Globus pallidus (tissue), 1 donor: ENCODE results near the gene PHF21B.

ENCODE experiments used
- DNase-seq: peaks from one replicate; pipeline ENCODE4 v3.0.0-alpha.2; 2015; ENCODE audit warnings: low spot score

The PHF21B gene

GRCh38 chr22:44840611-44841322 lies 169.0 kb downstream of the PHF21B start:
- DNase-seq = no peak

GRCh38 chr22:44839721-44840120 lies 170.1 kb downstream of the PHF21B start:
- no peak for DNase-seq

GRCh38 chr22:44839061-44839460 lies 170.7 kb downstream of the PHF21B start:
- no peak for DNase-seq

- no peak for DNase-seq
These were observed 171.3 kb downstream of the PHF21B start for GRCh38 chr22:44838316-44839016.

GRCh38 chr22:44837481-44837880 lies 172.3 kb downstream of the PHF21B start:
- DNase-seq = no peak

- DNase-seq = no peak
These were observed 175.7 kb downstream of the PHF21B start for GRCh38 chr22:44834065-44834464.

GRCh38 chr22:44831885-44832284 lies 177.9 kb downstream of the PHF21B start:
- no peak for DNase-seq
